ENCODE data around the gene MSL3B.

The MSL3B gene

DNA sequence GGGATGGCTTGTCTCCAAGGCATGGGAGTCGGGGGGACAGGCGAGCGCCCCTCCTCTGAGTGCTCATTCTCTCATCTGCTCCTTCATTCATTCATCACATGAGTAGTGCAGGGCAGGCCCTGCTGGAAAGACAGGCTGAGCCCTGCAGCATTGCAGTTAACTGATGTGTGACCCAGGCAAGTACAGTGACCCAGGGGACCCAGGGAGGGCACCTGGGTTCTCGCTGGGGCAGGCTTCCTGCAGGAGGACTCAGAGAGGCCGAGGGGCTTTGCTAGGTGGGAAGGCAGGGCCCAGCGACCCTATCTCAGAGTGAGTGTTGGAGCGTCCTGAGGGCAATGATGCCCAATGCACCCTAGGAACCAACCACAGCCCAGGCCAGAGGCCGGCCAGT, 44.5 kb downstream of the MSL3B start:
- TF ChIP-seq, protein P1, sequence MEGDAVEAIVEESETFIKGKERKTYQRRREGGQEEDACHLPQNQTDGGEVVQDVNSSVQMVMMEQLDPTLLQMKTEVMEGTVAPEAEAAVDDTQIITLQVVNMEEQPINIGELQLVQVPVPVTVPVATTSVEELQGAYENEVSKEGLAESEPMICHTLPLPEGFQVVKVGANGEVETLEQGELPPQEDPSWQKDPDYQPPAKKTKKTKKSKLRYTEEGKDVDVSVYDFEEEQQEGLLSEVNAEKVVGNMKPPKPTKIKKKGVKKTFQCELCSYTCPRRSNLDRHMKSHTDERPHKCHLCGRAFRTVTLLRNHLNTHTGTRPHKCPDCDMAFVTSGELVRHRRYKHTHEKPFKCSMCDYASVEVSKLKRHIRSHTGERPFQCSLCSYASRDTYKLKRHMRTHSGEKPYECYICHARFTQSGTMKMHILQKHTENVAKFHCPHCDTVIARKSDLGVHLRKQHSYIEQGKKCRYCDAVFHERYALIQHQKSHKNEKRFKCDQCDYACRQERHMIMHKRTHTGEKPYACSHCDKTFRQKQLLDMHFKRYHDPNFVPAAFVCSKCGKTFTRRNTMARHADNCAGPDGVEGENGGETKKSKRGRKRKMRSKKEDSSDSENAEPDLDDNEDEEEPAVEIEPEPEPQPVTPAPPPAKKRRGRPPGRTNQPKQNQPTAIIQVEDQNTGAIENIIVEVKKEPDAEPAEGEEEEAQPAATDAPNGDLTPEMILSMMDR (IDR thresholded peaks at IDR 0.05; ENCODE audit: control insufficient read depth, extremely low read depth, insufficient read depth), result no peak
- no peak for DNase-seq (ENCODE audit: low read depth)

DNA sequence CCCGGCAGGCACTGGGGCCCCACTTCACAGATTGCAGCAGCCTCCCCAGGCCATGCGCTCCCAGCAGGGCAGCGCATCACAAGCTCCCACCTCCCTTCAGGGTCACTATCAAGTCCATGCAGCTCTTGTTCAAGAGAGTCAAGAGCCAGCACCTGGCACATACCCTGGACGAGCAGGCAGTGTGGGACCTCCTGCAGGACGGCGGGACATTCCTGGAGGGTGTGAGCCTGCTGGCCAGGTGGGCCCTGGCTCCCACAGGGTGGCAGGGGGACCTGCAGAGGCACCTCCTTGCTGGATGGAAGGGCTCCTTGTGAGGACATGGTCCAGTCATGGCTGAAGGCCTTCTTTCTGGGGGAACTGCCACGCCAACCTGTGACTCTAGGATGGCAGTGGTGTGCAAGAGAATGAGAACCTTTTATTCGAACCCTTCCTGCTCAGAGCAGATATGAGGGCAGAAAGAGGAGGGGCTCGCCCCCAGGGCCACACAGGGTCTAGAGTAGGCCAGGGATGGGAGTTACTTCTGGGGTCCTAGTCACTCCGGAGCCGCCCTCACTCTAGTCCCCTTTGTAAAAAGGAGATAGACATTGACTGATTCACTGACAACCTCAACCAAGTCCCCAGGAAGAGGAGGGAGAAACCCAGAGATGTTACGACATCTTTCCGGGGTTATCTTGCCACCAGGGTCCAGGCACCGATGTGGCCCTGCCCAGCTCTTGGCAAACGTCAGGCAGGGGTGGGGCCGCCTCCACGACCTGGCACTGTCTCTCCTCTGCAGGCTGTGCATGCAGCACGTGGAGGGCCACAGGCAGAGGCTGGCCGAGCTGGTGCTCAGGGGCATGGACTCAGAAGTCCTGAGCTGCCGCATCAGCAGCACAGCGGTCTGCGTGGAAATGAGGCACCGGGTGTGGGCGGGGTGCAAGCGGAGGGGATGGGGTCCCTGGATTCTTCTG, 45.1 kb downstream of the MSL3B start:
- no peak overlapping the region for H3K4me3 ChIP-seq (ENCODE audit: low read depth, low read length)
- DNase-seq (ENCODE audit: low read depth), result no peak

More for the DNA sequence above, 44.5 kb downstream of the MSL3B start:
- H3K4me3 ChIP-seq (ENCODE audit: low read depth, low read length), result no peak overlapping the region

DNA sequence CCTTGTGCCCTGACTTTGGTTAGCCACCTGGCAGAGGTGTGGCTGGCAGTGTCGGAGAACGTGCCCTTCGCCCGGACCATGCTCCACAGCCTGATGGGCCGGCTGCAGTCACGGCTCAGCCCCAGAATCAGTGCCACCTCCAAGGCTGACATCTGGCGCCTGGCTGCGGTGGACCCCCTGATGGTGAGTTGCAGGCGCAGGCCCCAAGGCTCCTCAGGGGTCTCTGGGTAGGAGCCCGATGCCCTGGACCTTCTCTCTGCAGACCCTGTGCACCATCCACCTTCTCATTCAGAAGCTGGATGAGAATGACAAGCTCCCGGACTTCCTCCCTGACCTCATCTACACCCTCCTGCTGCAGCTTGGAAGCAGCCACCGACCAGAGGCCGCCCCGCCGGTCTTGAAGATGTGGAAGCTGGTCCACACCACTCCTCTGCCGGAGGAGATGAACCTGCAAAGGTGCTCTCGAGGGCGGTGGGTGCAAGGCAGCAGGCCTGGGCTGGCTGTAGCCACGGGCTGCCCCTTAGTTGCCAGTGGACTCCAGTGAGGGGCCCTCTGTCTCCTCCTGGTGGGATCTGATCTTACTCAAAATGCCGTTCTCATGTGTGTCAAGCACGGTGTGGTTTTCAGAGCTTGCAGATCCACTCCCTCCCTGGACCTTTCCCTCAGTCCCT, 46.0 kb downstream of the MSL3B start:
- TF ChIP-seq, protein P1 (IDR thresholded peaks at IDR 0.05; ENCODE audit: control insufficient read depth, extremely low read depth, insufficient read depth), result no peak
- H3K4me3 ChIP-seq (ENCODE audit: low read depth, low read length), result no peak overlapping the region
- DNase-seq (ENCODE audit: low read depth), result no peak

More for the DNA sequence above, 45.1 kb downstream of the MSL3B start:
- TF ChIP-seq, protein P1 (IDR thresholded peaks at IDR 0.05; ENCODE audit: control insufficient read depth, extremely low read depth, insufficient read depth), result no peak

DNA sequence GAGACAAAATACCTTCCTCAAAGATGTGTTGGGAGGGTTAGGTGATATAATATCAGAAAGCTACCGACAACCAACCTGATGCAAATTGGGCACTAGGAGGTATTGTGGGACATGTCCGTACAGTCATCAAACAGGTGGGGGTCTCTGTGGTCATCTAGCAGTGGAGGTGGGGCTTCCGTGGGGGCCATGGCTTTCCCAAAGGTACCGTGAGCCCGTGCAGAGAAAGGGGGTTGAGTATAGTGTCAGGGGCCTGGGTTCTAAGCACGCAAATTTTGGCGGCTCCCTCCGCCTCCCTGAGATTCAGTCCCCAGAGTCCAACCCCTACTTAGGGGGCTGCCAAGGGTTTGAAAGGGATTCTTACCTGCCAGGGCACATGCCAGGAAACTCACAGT, 46.5 kb downstream of the MSL3B start:
- H3K4me3 ChIP-seq (ENCODE audit: low read depth, low read length), result no peak overlapping the region
- DNase-seq (ENCODE audit: low read depth), result no peak
- TF ChIP-seq, protein P1 (IDR thresholded peaks at IDR 0.05; ENCODE audit: control insufficient read depth, extremely low read depth, insufficient read depth), result no peak

DNA sequence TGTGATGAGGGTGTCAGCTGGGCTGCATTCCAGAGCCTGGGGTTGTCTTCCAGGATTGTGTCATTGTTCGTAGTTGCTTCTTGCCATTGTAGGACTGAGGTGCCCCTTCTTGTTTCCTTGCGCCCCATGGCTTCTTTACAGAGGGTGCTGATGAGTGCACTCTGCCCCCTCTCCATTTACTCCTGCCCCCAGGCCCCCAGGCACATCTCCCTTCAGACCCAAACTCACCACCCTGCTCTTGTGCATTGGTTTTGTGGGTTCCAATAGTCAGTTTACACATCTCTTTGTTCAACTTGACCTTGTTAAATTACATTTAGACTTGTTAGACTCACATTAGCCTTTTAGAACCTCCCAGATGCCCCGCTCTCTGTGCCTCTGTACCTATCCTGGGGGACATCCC, 47.0 kb downstream of the MSL3B start:
- no peak overlapping the region for H3K4me3 ChIP-seq (ENCODE audit: low read depth, low read length)
- TF ChIP-seq, protein P1 (IDR thresholded peaks at IDR 0.05; ENCODE audit: control insufficient read depth, extremely low read depth, insufficient read depth), result no peak
- no peak for DNase-seq (ENCODE audit: low read depth)

DNA sequence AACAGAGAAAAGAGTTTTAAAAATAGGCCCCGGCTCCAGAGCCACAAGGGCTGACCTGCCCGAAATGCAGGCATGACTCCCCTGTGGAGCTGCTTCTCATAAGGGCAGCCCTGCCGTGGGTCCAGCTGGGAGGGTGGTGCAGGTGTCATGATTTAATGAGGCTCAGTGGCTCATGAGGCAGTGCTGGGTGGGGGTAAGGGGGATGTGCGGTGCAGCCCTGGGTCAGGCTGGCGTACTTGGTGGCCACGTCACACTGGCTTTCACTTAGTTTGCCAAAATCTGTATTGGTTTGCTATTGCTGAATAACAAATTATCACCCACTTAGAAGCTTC, 47.4 kb downstream of the MSL3B start:
- TF ChIP-seq, protein P1 (IDR thresholded peaks at IDR 0.05; ENCODE audit: control insufficient read depth, extremely low read depth, insufficient read depth), result no peak
- no peak for DNase-seq (ENCODE audit: low read depth)
- H3K4me3 ChIP-seq (ENCODE audit: low read depth, low read length), result no peak overlapping the region
